HK-2 (cell line): ENCODE results near the gene GREB1L.

Source experiments
- DNase-seq: peaks from one replicate; pipeline ENCODE4 v3.0.0-alpha.2; 2018; ENCODE audit not compliant: unreplicated experiment

The GREB1L gene

DNA sequence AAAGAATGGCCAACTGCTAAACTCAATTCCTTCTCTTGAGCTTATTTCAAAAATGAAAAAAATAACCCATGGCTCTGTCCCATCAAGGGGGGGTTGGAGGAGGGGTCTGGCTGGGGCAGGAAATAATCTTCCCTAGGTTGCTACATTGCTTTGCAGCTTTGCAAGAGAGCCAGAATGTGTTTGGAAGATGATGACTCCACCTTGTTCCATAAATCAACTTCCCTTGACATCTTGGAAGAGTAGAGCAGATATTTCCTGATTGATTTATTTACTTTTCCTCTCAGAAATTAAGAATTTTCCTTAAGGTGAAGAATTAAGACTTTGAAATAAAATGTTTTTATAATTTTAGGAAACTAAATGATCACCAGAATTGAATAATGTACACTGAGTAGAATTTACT, 317.2 kb downstream of the GREB1L start:
- DNase-seq: no peak

DNA sequence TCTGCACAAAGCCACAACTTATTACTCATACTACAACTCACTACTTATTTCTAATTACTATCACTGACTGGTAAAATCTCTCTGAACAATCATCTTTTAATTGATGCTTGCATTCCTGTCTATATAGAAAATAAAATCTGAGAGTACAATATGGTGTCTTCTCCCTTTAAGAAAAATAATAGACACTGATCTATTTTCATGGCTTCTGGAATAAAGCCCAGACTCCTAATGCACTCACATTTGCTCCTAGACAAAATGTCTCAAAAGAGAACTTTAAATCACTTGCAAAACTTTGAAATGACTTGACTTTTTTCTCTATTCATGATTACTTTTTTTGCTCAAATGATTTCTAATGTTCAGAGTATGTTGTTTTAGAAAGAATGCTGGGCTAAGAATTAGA, 329.7 kb downstream of the GREB1L start:
- DNase-seq: no peak
